OCI-LY1 (cell line): ENCODE measurements around the gene CIB4.
"Not testable (repeated sequence)": the region's sequence is repeated elsewhere in the genome, so short reads cannot be mapped to it uniquely, and the experiment has no call there.

Experiments
- H2AFZ ChIP-seq: fragments of 200-600 bp; sonication (generic), shearing (Covaris generic); 2 replicates; pipeline ENCODE4 v1.6.0; 2014; ENCODE audit warnings: antibody characterized with exemption, mild to moderate bottlenecking, low read length
- H3F3A ChIP-seq: fragments of 200-600 bp; sonication (generic), shearing (Covaris generic); 2 replicates; pipeline ENCODE4 v1.6.0; 2014; ENCODE audit warnings: mild to moderate bottlenecking, antibody characterized with exemption, low read length, moderate library complexity; ENCODE audit not compliant: insufficient read depth
- H3K27ac ChIP-seq: fragments of 200-600 bp; sonication (generic); 2 replicates; pipeline ENCODE4 v1.5.1; 2014; ENCODE audit warnings: low read length, mixed run types, mild to moderate bottlenecking, low read depth; ENCODE audit not compliant: poor library complexity, severe bottlenecking
- H3K27me3 ChIP-seq: fragments of 200-600 bp; sonication (generic); 2 replicates; pipeline ENCODE4 v1.6.0; 2014; ENCODE audit warnings: antibody characterized with exemption, mild to moderate bottlenecking, low read length, moderate library complexity; ENCODE audit not compliant: insufficient read depth
- H3K36me3 ChIP-seq: fragments of 200-600 bp; sonication (generic); 2 replicates; pipeline ENCODE4 v1.6.1; 2014; ENCODE audit warnings: mild to moderate bottlenecking, antibody characterized with exemption, low read length, moderate library complexity, mixed read lengths; ENCODE audit not compliant: insufficient read depth
- H3K4me1 ChIP-seq: fragments of 200-600 bp; sonication (generic); 2 replicates; pipeline ENCODE4 v1.5.1; 2014; ENCODE audit warnings: mild to moderate bottlenecking, low read length, moderate library complexity; ENCODE audit not compliant: insufficient read depth, severe bottlenecking
- H3K4me2 ChIP-seq: fragments of 200-600 bp; sonication (generic), shearing (Covaris generic); 2 replicates; pipeline ENCODE4 v1.6.1; 2014; ENCODE audit warnings: low read length
- H3K4me3 ChIP-seq: fragments of 200-600 bp; sonication (generic); 2 replicates; pipeline ENCODE4 v1.5.1; 2014; ENCODE audit warnings: low read length, low read depth, mild to moderate bottlenecking, mixed read lengths; ENCODE audit not compliant: poor library complexity, severe bottlenecking
- H3K79me2 ChIP-seq: fragments of 200-600 bp; shearing (Covaris generic); 2 replicates; pipeline ENCODE4 v1.6.1; 2016; ENCODE audit warnings: mixed run types, low read length, mixed read lengths; ENCODE audit not compliant: insufficient read depth
- H3K9ac ChIP-seq: fragments of 200-600 bp; sonication (generic), shearing (Covaris generic); 2 replicates; pipeline ENCODE4 v1.6.1; 2014; ENCODE audit warnings: mild to moderate bottlenecking, low read length, mixed read lengths
- H3K9me2 ChIP-seq: fragments of 200-600 bp; sonication (generic), shearing (Covaris generic); 2 replicates; pipeline ENCODE4 v1.6.1; 2014; ENCODE audit warnings: low read depth, mild to moderate bottlenecking, low read length, mixed read lengths
- H3K9me3 ChIP-seq: fragments of 200-600 bp; shearing (Covaris generic); 2 replicates; pipeline ENCODE4 v1.6.1; 2014; ENCODE audit warnings: low read length, mixed read lengths
- H4K20me1 ChIP-seq: fragments of 200-600 bp; sonication (generic), shearing (Covaris generic); 2 replicates; pipeline ENCODE4 v1.6.0; 2016; ENCODE audit warnings: mild to moderate bottlenecking, low read length; ENCODE audit not compliant: insufficient read depth
- EZH2 ChIP-seq: fragments of 200-600 bp; sonication (generic), shearing (Covaris generic); IDR thresholded peaks from 2 replicates; pipeline ENCODE4 v1.8.0; 2017; ENCODE audit warnings: borderline replicate concordance, mixed run types, mild to moderate bottlenecking, antibody characterized with exemption, low read length, moderate library complexity, mixed read lengths
- TF ChIP-seq, protein P1 (sequence below): fragments of 200-600 bp; sonication (generic), shearing (Covaris generic); IDR thresholded peaks from 2 replicates; pipeline ENCODE4 v1.5.1; 2017; ENCODE audit warnings: mild to moderate bottlenecking, antibody characterized with exemption, low read length, moderate library complexity, mixed read lengths

Gene CIB4

DNA sequence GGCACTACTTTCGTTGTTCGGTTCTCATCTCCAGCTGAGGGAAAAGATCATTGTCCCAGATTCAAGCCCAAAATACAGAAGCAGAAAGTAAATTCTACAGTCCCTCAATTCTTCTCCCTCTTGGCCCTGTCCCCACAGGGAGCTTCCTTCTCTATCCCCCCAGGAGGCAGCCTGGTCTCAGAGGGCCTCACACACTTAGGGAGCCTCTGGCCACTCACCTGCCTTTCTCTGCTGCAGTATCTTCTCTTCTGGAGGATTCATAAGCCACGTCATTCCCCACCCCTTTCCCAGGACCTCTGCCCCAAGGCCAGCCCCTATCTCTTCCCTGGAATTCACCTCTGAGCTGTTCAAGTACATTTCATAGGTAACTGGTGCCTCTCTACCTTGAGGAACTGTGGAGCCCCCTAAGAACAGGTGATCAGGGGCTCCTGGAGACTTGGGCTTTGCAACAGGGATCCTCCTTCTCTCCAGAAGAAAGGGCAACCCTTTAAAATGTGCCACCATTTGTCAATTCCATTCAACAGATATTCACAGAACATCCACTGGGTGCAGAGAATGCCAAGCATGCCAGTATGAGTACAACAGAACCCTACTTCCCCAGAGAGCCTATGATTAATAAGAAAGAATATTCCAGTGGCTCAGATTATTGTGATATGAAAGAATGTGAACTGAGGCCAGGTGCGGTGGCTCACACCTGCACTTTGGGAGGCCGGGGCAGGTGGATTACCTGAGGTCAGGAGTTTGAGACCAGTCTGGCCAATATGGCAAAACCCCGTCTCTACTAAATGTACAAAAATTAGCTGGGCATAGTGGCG is 72.9 kb downstream of the CIB4 start:
- Histone ChIP-seq H3K9ac (no peak overlapping the region), H2AFZ (no peak overlapping the region), H3K4me2 (no peak overlapping the region), H3K27ac (no peak overlapping the region), H3K36me3 (no peaks in the 10 kb centered on the region), H3K4me1 (no peaks in the 10 kb centered on the region), H3K4me3 (no peak overlapping the region), H3K9me3 (no peaks in the 10 kb centered on the region), H3K9me2 (no peaks in the 10 kb centered on the region), H3K27me3 (peaks cover 11% of the 10 kb centered on the region; the same call in 1 of the 2 replicates), H4K20me1 (no peaks in the 10 kb centered on the region), H3F3A (no peaks in the 10 kb centered on the region), H3K79me2 (no peaks in the 10 kb centered on the region)
- TF ChIP-seq, protein P1, sequence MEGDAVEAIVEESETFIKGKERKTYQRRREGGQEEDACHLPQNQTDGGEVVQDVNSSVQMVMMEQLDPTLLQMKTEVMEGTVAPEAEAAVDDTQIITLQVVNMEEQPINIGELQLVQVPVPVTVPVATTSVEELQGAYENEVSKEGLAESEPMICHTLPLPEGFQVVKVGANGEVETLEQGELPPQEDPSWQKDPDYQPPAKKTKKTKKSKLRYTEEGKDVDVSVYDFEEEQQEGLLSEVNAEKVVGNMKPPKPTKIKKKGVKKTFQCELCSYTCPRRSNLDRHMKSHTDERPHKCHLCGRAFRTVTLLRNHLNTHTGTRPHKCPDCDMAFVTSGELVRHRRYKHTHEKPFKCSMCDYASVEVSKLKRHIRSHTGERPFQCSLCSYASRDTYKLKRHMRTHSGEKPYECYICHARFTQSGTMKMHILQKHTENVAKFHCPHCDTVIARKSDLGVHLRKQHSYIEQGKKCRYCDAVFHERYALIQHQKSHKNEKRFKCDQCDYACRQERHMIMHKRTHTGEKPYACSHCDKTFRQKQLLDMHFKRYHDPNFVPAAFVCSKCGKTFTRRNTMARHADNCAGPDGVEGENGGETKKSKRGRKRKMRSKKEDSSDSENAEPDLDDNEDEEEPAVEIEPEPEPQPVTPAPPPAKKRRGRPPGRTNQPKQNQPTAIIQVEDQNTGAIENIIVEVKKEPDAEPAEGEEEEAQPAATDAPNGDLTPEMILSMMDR = no peak
- no peak for TF ChIP-seq EZH2

DNA sequence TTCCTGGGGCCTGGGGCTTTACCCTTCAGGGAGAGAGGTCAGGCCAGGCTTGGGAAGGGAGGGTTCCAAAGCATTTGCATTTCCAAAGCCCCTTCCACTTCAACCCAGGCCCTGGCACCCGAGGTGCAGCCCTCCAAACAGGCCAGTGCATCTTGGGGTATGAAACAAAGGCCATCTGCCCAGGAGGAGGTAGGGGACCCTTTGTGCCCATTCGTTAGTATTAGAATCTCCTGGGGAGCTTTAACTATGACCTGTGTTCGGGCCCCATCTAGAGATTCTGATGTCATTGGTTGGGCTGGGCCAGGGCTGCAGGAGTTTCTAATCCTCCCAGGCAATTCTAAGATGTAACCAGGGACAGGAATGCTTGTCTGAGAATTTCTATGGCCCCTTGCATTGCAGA is 73.6 kb downstream of the CIB4 start:
- H4K20me1 ChIP-seq = no peaks in the 10 kb centered on the region
- H2AFZ ChIP-seq = no peak overlapping the region
- H3K27ac ChIP-seq = no peak overlapping the region
- H3K4me1 ChIP-seq = no peaks in the 10 kb centered on the region
- H3K9me3 ChIP-seq = no peaks in the 10 kb centered on the region
- H3K36me3 ChIP-seq = no peaks in the 10 kb centered on the region
- no peaks in the 10 kb centered on the region for H3K9me2 ChIP-seq
- H3F3A ChIP-seq = no peaks in the 10 kb centered on the region
- H3K4me3 ChIP-seq = no peak overlapping the region
- TF ChIP-seq, protein P1 = no peak
- TF ChIP-seq EZH2 = no peak
- H3K9ac ChIP-seq = no peak overlapping the region
- no peak overlapping the region for H3K4me2 ChIP-seq
- H3K27me3 ChIP-seq = 0 out of 2 replicates have a peak, but pooled peaks cover 10% of the 10 kb centered on the region
- no peaks in the 10 kb centered on the region for H3K79me2 ChIP-seq

DNA sequence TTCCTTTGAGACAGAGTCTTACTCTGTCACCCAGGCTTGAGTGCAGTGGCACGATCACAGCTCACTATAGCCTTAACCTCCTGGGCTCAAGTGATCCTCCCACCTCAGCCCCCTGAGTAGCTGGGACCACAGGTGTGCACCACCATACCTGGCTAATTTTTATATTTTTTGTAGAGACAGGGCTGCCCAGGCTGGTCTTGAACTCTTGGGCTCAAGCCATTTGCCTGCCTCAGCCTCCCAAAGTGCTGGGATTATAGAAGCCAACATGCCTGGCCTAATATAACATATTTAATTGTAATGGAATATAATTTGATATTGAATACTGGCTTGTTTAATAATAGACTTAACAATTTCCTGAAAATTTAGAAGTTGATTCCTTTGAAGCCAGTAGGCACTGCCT is 74.4 kb downstream of the CIB4 start:
- H3K9me3 ChIP-seq, H3F3A ChIP-seq, H3K4me2 ChIP-seq, H3K27me3 ChIP-seq, H4K20me1 ChIP-seq, H3K9ac ChIP-seq, H3K4me3 ChIP-seq, H3K9me2 ChIP-seq, H3K27ac ChIP-seq, H3K4me1 ChIP-seq, H2AFZ ChIP-seq, H3K36me3 ChIP-seq, H3K79me2 ChIP-seq: not testable (repeated sequence)

DNA sequence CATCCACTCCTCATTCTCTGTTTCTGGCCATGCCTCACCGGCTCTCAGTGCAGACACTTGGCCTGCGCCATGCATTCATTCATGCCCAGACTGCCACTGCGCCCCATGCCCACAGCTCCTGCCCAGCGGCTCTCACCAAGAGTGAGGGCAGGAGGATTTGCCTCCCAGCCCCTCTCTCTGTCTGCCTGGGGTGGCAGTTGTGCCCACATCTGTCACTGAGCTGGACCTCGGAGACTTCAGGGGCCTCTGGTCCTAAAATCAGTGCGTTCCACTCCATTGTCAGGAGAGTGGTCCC is 75.1 kb downstream of the CIB4 start:
- Histone ChIP-seq H3K9ac (no peak overlapping the region), H3K9me3 (no peaks in the 10 kb centered on the region), H3K4me3 (no peak overlapping the region), H3K27me3 (0 out of 2 replicates have a peak, but pooled peaks cover 4% of the 10 kb centered on the region), H3K4me1 (no peaks in the 10 kb centered on the region), H3K9me2 (no peaks in the 10 kb centered on the region), H3K79me2 (no peaks in the 10 kb centered on the region), H4K20me1 (no peaks in the 10 kb centered on the region), H3F3A (no peaks in the 10 kb centered on the region), H3K36me3 (no peaks in the 10 kb centered on the region), H3K27ac (no peak overlapping the region), H3K4me2 (no peak overlapping the region), H2AFZ (no peak overlapping the region)
- no peak for TF ChIP-seq EZH2
- TF ChIP-seq, protein P1 = no peak
